ENCODE results near the gene RNLS.

Gene RNLS

DNA sequence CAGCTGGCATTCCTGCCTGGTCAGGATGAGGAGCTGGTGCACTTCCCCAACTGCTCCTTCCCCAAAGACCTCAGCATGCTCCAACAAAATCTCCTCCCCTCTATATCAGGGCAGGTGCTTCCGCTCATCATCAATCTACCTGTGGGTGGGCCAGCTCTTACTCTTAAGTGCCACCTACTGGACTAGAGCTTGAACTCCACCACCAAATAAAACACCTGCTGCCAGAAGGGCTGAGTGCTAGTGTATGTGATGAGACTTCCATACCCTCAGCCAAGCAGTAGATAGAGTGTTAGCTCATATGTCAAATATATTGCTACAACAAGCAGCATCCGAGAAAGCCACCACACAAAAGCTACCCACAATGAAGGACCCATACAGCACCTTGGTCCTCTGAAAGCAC lies 264.3 kb downstream of the RNLS start:
- no peak overlapping the region for H3K27ac ChIP-seq
- ChIA-PET POLR2A (ENCODE audit: low non-redundant PET) (no interaction called here), CTCF (interaction anchor here (0.9 kb wide), 1 partner anchor 502 kb away, joined by 3 read pairs; no protein-coding TSS in a partner anchor)
- no peak for DNase-seq (ENCODE audit: low spot score)
- TF ChIP-seq, protein P1, sequence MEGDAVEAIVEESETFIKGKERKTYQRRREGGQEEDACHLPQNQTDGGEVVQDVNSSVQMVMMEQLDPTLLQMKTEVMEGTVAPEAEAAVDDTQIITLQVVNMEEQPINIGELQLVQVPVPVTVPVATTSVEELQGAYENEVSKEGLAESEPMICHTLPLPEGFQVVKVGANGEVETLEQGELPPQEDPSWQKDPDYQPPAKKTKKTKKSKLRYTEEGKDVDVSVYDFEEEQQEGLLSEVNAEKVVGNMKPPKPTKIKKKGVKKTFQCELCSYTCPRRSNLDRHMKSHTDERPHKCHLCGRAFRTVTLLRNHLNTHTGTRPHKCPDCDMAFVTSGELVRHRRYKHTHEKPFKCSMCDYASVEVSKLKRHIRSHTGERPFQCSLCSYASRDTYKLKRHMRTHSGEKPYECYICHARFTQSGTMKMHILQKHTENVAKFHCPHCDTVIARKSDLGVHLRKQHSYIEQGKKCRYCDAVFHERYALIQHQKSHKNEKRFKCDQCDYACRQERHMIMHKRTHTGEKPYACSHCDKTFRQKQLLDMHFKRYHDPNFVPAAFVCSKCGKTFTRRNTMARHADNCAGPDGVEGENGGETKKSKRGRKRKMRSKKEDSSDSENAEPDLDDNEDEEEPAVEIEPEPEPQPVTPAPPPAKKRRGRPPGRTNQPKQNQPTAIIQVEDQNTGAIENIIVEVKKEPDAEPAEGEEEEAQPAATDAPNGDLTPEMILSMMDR (conservative IDR thresholded peaks at IDR 0.05; ENCODE audit: low read depth): no peak

DNA sequence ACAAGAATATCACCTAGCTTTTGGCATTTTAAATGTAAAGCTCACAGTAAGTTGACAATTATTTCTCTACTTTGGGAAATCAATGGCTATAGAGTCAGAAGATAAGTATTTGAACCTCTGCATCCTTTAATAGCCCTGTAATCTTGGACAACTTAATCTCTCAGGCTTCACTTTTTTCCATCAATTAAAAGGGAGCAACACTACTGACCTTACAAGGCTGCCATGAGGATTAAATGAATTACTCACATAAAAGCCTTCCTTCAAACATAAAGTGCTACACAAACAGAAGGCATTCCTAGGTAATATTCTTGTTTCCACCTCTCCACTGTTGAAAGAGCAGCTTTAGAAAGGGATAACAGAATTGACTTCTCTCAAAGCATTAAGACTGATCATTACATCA lies 266.0 kb downstream of the RNLS start:
- H3K27ac ChIP-seq: no peak overlapping the region
- DNase-seq (ENCODE audit: low spot score): no peak
- TF ChIP-seq, protein P1 (conservative IDR thresholded peaks at IDR 0.05; ENCODE audit: low read depth): no peak
- CTCF ChIA-PET: interaction anchor here (0.6 kb wide), 1 partner anchor 68 kb away, joined by 3 read pairs; no protein-coding TSS in a partner anchor
- POLR2A ChIA-PET (ENCODE audit: low non-redundant PET): no interaction called here

DNA sequence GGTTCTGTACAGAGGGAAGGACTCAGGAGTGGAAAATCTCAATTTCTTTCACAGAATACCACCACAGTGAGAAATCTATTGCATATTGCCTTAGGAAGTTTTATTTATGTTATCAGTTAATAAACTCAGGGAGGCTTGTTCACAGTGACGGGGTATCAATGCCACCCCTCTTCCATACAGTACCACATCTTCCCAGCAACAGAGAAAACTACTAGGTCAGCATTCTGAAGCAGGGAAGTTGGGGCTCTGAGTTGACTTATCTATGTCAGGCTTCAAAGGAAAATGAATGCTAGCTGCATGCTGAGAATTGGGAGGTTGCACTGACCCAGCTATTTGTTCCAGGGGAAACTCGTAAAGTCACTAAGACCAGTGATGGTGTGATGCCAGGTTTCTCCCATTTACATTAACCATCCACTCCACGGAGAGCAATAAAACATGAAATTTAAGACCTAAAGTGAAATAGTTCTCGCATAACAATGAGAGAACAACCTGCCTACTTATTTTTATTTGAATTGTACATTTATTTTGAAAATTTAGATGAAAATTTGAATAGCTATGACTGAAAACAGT lies 266.7 kb downstream of the RNLS start:
- DNase-seq (ENCODE audit: low spot score): no peak
- POLR2A ChIA-PET (ENCODE audit: low non-redundant PET): no interaction called here
- H3K27ac ChIP-seq: no peak overlapping the region
- CTCF ChIA-PET: interaction anchor here (1.1 kb wide), 1 partner anchor 73 kb away, joined by 3 read pairs; no protein-coding TSS in a partner anchor
- TF ChIP-seq, protein P1 (conservative IDR thresholded peaks at IDR 0.05; ENCODE audit: low read depth): no peak

DNA sequence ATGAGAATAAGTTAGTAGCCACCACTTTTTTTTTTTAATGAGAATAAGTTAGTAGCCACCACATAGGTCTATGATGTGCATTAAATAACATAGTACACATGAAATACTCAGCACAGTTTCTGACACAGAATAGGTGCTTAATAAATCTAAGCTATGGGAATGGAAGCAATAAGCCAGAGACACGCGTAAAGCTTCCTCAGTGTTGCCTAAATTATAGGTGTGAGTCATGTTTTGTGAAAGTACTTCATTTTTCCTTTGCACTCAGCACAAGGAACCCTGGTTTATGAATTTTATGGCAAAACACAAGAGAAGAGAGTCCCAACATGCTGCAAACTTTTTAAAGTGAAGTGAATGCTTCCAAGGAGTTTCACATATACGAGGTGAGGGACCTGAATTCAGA lies 267.4 kb downstream of the RNLS start:
- ChIA-PET POLR2A (ENCODE audit: low non-redundant PET) (no interaction called here), CTCF (interaction anchor here (1.1 kb wide), 1 partner anchor 73 kb away, joined by 3 read pairs; no protein-coding TSS in a partner anchor)
- TF ChIP-seq, protein P1 (conservative IDR thresholded peaks at IDR 0.05; ENCODE audit: low read depth): no peak
- H3K27ac ChIP-seq: no peak overlapping the region
- DNase-seq (ENCODE audit: low spot score): no peak

DNA sequence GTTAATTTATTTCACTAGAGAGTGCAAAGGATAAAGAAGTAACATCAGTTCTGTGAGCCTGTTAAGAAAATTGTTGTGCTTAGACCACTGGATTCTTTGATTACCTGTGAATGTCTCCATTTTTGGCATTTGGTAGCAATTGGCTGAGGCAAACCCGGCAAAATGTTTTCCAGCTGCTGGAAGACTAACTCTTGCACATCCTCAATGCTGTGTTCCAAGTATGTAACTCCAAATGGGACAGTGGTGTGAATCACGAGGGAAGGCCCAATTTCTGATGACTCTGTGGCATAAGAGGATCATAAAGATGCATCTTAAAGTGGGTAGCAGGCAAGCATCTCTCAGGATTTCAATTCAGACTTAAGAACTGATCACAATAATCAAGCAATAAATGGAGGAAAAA lies 268.8 kb downstream of the RNLS start:
- ChIA-PET CTCF (no interaction called here), POLR2A (ENCODE audit: low non-redundant PET) (no interaction called here)

DNA sequence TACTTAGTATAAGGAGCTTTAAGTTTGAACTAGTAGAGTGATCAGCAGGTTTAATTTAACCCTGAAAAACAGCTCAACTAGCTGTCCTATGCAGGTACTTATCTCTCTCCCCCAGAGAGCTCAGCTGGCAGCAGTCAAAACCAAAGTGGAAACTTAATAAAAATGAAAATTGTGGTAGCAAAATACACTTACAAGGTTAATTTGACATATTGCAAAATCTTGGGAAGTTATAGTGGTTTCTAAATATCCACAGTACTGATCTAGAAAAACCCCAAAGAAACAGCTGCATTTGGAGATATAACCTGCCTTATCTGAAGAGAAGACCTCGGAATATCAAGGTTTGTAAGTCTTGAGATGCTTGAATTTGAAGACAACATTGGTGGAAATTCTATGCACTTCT lies 269.2 kb downstream of the RNLS start:
- TF ChIP-seq, protein P1 (conservative IDR thresholded peaks at IDR 0.05; ENCODE audit: low read depth): no peak
- ChIA-PET CTCF (no interaction called here), POLR2A (ENCODE audit: low non-redundant PET) (no interaction called here)
- no peak overlapping the region for H3K27ac ChIP-seq
- no peak for DNase-seq (ENCODE audit: low spot score)

More for the DNA sequence above, 268.8 kb downstream of the RNLS start:
- TF ChIP-seq, protein P1 (conservative IDR thresholded peaks at IDR 0.05; ENCODE audit: low read depth): no peak
- H3K27ac ChIP-seq: no peak overlapping the region
- DNase-seq (ENCODE audit: low spot score): no peak
